Stimulated activated CD4-positive, alpha-beta T cell treated with anti-CD3 and anti-CD28 coated beads, Interleukin-4, amount 100 ng/mL, for 4 hours (primary cell): ENCODE measurements around the gene SEMA4B.
"Not testable (repeated sequence)": the region's sequence is repeated elsewhere in the genome, so short reads cannot be mapped to it uniquely, and the experiment has no call there.

Experiments used
- DNase-seq, 2 experiments: peaks; one replicate each; pipeline ENCODE4 v3.0.0-alpha.2; 2020

Gene SEMA4B, protein sequence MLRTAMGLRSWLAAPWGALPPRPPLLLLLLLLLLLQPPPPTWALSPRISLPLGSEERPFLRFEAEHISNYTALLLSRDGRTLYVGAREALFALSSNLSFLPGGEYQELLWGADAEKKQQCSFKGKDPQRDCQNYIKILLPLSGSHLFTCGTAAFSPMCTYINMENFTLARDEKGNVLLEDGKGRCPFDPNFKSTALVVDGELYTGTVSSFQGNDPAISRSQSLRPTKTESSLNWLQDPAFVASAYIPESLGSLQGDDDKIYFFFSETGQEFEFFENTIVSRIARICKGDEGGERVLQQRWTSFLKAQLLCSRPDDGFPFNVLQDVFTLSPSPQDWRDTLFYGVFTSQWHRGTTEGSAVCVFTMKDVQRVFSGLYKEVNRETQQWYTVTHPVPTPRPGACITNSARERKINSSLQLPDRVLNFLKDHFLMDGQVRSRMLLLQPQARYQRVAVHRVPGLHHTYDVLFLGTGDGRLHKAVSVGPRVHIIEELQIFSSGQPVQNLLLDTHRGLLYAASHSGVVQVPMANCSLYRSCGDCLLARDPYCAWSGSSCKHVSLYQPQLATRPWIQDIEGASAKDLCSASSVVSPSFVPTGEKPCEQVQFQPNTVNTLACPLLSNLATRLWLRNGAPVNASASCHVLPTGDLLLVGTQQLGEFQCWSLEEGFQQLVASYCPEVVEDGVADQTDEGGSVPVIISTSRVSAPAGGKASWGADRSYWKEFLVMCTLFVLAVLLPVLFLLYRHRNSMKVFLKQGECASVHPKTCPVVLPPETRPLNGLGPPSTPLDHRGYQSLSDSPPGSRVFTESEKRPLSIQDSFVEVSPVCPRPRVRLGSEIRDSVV

GRCh38 chr15:90201130-90201943 lies at the start of gene SEMA4B:
Gene SEMA4B, plus strand, starts transcription at chr15:90201330. Its CDS starts 249 bp downstream, at chr15:90201579.
- peak; percentile 55 to 74 for DNase-seq

GRCh38 chr15:90151989-90152645 lies 49.0 kb upstream of the SEMA4B start:
- DNase-seq, result no peak

DNA sequence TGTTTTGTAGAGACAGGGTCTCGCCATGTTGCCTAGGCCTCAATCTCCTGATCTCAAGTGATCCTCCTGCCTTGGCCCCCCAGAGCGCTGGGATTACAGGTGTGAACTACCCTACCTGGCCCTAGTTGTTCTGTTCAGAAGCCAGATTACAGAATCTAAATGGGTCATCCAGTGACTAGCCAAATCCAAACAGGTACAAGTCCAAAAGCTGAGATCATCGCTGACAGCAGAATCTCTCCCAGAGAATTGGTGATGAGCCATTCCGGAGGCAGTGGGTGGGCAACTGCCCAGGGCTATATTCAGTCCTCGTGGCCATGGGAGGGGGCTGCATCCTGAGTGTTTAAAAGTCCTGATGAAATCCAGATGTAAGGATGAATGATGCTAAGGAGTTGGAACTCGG lies 47.5 kb upstream of the SEMA4B start:
- no peak for DNase-seq

GRCh38 chr15:90154246-90154645 lies 46.9 kb upstream of the SEMA4B start:
- no peak for DNase-seq

GRCh38 chr15:90154861-90155626 lies 46.1 kb upstream of the SEMA4B start:
- no peak for DNase-seq

GRCh38 chr15:90159213-90159612 lies 41.9 kb upstream of the SEMA4B start:
- DNase-seq, result no peak

- DNase-seq, result no peak
Observed at GRCh38 chr15:90160781-90161727, 40.1 kb upstream of the SEMA4B start.

DNA sequence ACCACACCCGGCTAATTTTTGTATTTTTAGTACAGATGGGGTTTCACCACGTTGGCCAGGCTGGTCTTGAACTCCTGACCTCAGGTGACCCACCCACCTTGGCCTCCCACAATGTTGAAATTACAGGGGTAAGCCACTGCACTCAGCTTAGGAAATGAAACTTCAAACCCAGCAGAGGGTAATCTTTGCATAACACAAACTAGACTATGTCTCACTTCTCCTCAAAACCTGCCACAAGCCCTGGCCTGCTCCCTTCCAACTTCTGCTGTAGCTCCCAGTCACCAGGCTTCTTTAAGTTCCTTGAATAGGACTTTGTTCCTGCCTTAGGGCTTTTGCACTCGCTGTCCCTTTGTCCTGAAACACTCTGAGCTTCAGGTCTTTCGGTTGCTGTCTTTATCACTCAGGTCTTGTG lies 39.2 kb upstream of the SEMA4B start:
- no peak for DNase-seq

GRCh38 chr15:90162956-90163355 lies 38.2 kb upstream of the SEMA4B start:
- no peak for DNase-seq

GRCh38 chr15:90164239-90164638 lies 36.9 kb upstream of the SEMA4B start:
- not testable (repeated sequence) for DNase-seq

DNA sequence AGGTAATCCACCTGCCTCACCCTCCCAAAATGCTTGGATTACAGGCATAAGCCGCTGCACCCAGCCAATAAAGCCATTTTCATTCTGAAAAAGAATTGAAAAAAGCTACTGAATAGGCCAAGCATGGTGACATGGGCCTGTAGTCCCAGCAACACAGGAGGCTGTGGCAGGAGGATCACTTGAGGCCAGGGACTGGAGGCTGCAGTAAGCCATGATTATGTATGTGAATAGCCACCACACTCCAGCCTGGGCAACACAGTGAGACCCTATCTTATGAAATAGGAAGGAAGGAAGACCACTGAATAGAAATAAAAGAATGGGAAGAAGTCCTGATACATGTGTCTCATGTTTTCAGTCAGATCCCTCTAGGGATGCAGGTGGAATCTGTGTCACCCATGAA lies 36.0 kb upstream of the SEMA4B start:
- no peak for DNase-seq

DNA sequence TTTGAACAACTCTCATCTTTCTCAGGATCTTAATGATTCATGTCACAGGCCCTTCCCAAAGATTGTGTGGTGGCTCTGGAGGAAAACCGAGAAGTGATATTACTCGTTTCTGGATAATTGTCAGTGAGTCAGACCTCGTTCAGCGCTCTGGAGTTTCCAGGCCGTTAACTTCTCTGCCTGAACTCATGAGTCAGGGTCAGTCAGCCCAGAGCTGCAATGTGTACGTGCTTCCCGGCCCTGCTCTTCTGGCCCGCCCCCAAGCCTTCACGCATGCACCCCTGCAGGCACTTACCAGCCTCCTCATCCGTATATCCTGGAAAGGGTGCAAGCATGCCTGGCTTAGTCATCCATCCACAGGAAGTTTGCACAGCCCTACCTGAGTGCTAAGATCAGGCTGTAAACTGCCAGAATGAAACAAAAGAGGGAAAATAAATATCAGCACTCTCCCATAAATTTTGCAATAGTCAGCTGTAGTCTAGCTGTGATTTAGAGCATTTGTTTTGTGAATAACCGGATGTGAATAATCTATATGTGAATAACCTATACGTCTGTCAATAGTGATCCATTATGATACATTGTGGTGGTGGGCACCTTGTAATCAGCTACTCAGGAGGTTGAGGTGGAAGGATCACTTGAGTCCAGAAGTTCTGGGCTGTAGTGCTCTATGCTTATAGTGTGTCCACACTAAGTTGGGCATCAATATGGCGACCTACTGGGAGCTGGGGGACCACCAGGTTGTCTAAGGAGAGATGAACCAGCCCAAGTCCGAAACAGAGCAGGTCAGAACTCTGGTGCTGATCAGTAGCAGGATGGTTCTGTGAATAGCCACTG lies 35.3 kb upstream of the SEMA4B start:
- peak in 1 of 2 experiments; percentile 10 for DNase-seq

DNA sequence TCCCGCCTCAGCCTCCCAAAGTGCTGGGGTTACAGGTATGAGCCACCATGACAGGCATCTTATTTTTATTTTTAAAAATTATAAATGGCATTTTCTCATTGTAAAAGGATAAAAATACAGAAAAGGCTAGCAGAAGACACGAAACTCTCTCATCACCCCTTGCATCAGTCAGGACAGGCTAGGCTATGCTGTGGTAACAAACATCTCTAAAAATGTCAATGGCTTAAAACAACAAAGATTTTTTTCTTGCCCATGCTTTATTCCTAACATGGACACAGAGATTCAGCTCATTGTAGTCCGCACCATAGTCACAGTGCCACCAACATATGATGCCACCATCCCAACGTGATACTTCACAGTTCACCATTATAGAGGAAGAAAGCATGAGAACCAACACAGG lies 34.0 kb upstream of the SEMA4B start:
- no peak for DNase-seq

DNA sequence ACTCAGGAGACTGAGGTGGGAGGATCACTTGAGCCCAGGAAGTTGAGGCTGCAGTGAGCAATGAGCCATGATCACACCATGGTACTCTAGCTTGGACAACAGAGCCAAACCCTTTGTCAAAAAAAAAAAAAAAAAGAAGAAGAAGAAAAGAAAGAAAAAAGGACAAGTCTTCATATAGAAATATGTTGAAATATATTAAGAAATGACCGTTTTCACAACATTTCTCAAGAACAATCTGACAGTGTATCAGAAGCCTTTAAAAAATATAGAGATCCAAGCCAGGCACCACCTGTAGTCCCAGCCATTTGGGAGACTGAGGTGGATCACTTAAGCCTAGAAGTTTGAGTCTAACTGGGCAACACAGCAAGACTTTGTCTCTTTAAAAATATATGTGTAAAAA lies 29.5 kb upstream of the SEMA4B start:
- DNase-seq, result no peak

GRCh38 chr15:90173372-90173771 lies 27.8 kb upstream of the SEMA4B start:
- no peak for DNase-seq

DNA sequence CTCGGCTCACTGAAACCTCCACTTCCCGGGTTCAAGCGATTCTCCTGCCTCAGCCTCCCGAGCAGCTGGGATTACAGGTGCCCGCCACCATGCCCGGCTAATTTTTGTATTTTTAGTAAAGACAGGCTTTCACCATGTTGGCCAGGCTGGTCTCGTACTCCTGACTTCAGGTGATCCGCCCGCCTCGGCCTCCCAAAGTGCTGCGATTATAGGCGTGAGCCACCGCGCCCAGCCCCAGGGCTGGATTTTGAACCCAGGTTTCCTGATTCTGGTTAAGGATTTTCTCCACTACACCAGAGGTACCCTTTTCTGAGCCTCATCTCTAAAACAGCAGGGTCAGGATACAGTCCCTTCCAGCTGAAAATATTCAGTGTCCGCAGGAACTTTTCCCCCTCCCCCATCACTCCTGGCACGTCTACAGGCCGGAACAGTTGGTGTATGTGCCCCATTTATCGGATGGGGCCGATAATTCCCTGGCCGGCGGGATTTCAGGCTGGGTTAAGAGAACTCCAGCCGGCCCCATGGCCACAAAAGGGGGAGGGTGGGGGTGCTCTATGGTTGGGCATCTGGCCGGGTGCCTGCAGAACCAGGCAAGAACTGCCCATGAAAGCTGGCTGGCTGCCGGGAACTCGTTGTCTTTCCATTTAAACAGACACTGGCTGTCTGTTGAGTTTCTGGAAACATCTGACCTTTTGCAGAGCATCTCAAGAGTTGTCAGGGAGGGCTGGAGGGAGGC lies 26.8 kb upstream of the SEMA4B start:
- no peak for DNase-seq

DNA sequence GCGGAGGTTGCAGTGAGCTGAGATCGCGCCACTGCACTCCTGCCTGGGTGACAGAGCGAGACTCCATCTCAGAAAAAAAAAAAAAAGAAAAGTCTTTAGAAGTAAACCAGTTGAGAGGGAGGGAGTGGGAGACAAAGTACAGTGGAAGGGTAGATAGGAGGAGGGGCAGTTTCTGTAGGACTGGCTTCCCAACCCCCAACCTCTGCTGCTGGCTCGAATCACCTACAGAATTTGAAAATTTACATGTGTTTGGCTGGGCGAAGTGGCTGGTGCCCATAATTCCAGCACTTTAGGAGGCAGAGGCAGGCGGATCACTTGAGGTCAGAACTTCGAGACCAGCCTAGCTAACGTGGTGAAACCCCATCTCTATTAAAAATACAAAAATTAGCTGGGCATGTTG lies 24.1 kb upstream of the SEMA4B start:
- no peak for DNase-seq

DNA sequence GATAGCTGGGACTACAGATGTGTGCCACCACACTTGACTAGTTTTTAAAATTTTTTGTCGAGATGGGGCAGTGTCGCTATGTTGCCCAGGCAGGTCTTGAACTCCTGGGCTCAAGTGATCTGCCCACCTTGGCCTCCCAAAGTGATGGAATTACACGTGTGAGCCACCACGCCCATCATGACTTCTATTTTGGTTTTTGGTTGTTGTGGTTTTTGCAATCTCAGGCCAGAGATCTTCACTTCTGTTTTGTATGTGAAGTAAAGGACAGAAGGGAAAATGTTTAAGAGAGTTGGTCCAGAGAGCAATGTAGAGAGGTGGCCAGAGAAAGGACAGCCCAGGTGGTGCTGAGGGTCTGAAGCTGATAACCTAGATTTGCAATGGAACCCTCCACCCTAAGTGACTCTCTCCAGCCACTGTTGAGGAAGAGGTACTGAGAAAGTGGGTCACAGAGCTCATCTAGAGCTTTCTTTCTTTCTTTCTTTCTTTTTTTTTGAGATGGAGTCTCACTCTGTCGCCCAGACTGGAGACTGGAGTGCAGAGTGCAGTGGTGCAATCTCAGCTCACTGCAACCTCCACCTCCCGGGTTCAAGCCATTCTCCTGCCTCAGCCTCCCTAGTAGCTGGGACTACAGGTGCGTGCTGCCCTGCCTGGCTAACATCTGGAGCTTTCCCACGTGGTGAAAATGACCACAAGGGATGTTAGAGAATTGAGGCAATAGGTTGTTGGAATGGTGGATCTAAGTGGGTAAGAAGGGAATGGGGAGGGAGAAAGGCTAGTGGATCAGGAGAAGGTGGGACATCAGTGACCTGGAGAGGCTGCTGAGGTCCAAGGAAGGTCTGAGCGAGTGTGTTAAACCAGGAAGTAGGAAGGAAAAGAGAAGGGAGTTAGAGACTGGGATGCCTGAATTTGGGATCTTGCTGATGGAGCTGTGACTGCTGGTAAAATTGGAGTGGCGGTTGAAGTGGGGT lies 22.4 kb upstream of the SEMA4B start:
- no peak for DNase-seq
